ENCODE results near the gene CHST8. TPM values are rescaled to one million over a fixed set of nuclear protein-coding genes. Genes with fewer than 3 reads are reported as not detected.

The CHST8 gene
- total RNA-seq, 1 donor from 2014 or later, result not detected

DNA sequence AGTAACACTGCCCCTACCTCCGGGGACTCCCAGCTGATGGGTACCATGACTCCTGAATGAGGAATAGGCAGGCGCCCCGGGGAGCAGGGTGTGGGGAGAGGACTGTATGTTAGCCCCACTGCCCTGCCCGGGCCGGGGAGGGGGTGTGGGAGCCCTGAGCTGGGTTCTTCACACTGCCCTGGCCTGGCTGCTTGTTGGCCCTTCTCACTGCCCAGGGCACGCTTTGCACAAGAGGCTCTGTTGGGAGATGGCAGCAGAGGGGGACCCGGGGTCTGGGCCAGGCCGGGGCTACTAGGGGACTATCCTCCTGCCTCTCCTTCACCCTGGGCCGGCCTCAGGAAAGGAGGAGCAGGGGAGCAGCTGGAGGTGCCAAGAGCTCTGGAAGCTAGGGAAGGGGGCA is 155.6 kb downstream of the CHST8 start:
- Histone ChIP-seq H3K4me1 (ENCODE audit: control insufficient read depth in 3 of 3, insufficient read depth in 3 of 3, low read length in 3 of 3) (peaks cover 7 to 13% (median 8%) of the 10 kb centered on the region in 3 donors), H3K36me3 (ENCODE audit: control insufficient read depth in 3 of 3, insufficient read depth in 3 of 3, low read length in 3 of 3) (no peaks in the 10 kb centered on the region), H3K4me3 (ENCODE audit: low read length in 3 of 3) (no peak overlapping the region), H3K27me3 (ENCODE audit: control insufficient read depth in 3 of 3, insufficient read depth in 3 of 3, low read length in 3 of 3) (peaks cover 57 to 73% (median 68%) of the 10 kb centered on the region in 3 donors), H3K27ac (ENCODE audit: low read depth, low read length) (no peak overlapping the region), H3K9ac (ENCODE audit: low read depth in 1 of 3, low read length in 3 of 3) (no peak overlapping the region), H3K9me3 (ENCODE audit: control insufficient read depth in 3 of 3, low read length in 3 of 3) (no peaks in the 10 kb centered on the region)

- Histone ChIP-seq H3K9me3 (ENCODE audit: control insufficient read depth in 3 of 3, low read length in 3 of 3) (no peaks in the 10 kb centered on the region), H3K9ac (ENCODE audit: low read depth in 1 of 3, low read length in 3 of 3) (no peak overlapping the region), H3K27ac (ENCODE audit: low read depth, low read length) (no peak overlapping the region), H3K27me3 (ENCODE audit: control insufficient read depth in 3 of 3, insufficient read depth in 3 of 3, low read length in 3 of 3) (peaks cover 58 to 74% (median 68%) of the 10 kb centered on the region in 3 donors), H3K4me3 (ENCODE audit: low read length in 3 of 3) (no peak overlapping the region), H3K4me1 (ENCODE audit: control insufficient read depth in 3 of 3, insufficient read depth in 3 of 3, low read length in 3 of 3) (peaks cover 7 to 13% (median 8%) of the 10 kb centered on the region in 3 donors), H3K36me3 (ENCODE audit: control insufficient read depth in 3 of 3, insufficient read depth in 3 of 3, low read length in 3 of 3) (no peaks in the 10 kb centered on the region)
Measured at GRCh38 chr19:33777753-33778088, 156.0 kb downstream of the CHST8 start.

DNA sequence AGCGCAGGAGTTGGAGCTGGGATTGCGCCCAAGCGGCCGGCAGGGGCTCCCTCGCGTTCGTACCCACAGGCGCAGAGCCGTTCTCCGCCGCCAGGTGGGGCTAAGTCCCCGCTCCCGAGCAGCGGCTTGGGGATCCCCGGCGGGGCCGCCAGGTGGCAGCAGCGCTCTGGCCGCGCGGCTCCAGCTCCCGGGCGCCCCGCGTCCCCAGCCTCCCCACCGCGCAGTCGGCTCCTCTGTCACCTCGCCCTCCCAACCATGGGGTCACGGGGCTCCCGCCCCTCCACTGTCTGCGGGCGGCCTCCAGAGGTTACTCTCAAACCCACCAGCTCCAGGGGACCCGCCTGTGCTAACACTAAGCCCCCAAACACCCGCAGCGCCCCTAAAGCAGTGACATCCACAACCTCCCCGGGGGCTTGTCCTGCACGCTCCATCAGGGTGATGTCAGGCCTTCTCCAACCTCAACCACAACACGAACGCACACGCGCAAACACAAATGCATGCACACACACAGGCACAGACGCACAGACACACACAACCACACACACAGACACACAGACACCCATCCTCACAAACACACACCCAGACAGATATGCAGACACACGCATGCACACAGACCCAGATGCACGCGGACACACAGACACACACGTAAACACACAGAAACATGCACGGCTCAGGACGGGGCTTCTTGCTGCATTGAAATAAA is 156.5 kb downstream of the CHST8 start:
- Histone ChIP-seq H3K4me3 (ENCODE audit: low read length in 3 of 3) (peak overlapping the region in 1 of 3 donors; percentile 13), H3K27ac (ENCODE audit: low read depth, low read length) (no peak overlapping the region), H3K27me3 (ENCODE audit: control insufficient read depth in 3 of 3, insufficient read depth in 3 of 3, low read length in 3 of 3) (peaks cover 58 to 78% (median 66%) of the 10 kb centered on the region in 3 donors), H3K36me3 (ENCODE audit: control insufficient read depth in 3 of 3, insufficient read depth in 3 of 3, low read length in 3 of 3) (no peaks in the 10 kb centered on the region), H3K4me1 (ENCODE audit: control insufficient read depth in 3 of 3, insufficient read depth in 3 of 3, low read length in 3 of 3) (peaks cover 7 to 13% (median 8%) of the 10 kb centered on the region in 3 donors), H3K9me3 (ENCODE audit: control insufficient read depth in 3 of 3, low read length in 3 of 3) (no peaks in the 10 kb centered on the region), H3K9ac (ENCODE audit: low read depth in 1 of 3, low read length in 3 of 3) (no peak overlapping the region)

- H3K36me3 ChIP-seq (ENCODE audit: control insufficient read depth in 3 of 3, insufficient read depth in 3 of 3, low read length in 3 of 3), result no peaks in the 10 kb centered on the region
- H3K4me3 ChIP-seq (ENCODE audit: low read length in 3 of 3), result no peak overlapping the region
- no peak overlapping the region for H3K9ac ChIP-seq (ENCODE audit: low read depth in 1 of 3, low read length in 3 of 3)
- H3K27me3 ChIP-seq (ENCODE audit: control insufficient read depth in 3 of 3, insufficient read depth in 3 of 3, low read length in 3 of 3), result peaks cover 56 to 76% (median 60%) of the 10 kb centered on the region in 3 donors
- H3K9me3 ChIP-seq (ENCODE audit: control insufficient read depth in 3 of 3, low read length in 3 of 3), result no peaks in the 10 kb centered on the region
- peaks cover 7 to 13% (median 8%) of the 10 kb centered on the region in 3 donors for H3K4me1 ChIP-seq (ENCODE audit: control insufficient read depth in 3 of 3, insufficient read depth in 3 of 3, low read length in 3 of 3)
- H3K27ac ChIP-seq (ENCODE audit: low read depth, low read length), result no peak overlapping the region
Measured at GRCh38 chr19:33779849-33780248, 158.1 kb downstream of the CHST8 start.

GRCh38 chr19:33780251-33780650 is 158.5 kb downstream of the CHST8 start:
- Histone ChIP-seq H3K4me1 (ENCODE audit: control insufficient read depth in 3 of 3, insufficient read depth in 3 of 3, low read length in 3 of 3) (peaks cover 7 to 13% (median 8%) of the 10 kb centered on the region in 3 donors), H3K27me3 (ENCODE audit: control insufficient read depth in 3 of 3, insufficient read depth in 3 of 3, low read length in 3 of 3) (peaks cover 55 to 75% (median 59%) of the 10 kb centered on the region in 3 donors), H3K27ac (ENCODE audit: low read depth, low read length) (no peak overlapping the region), H3K36me3 (ENCODE audit: control insufficient read depth in 3 of 3, insufficient read depth in 3 of 3, low read length in 3 of 3) (no peaks in the 10 kb centered on the region), H3K4me3 (ENCODE audit: low read length in 3 of 3) (no peak overlapping the region), H3K9me3 (ENCODE audit: control insufficient read depth in 3 of 3, low read length in 3 of 3) (no peaks in the 10 kb centered on the region), H3K9ac (ENCODE audit: low read depth in 1 of 3, low read length in 3 of 3) (no peak overlapping the region)

DNA sequence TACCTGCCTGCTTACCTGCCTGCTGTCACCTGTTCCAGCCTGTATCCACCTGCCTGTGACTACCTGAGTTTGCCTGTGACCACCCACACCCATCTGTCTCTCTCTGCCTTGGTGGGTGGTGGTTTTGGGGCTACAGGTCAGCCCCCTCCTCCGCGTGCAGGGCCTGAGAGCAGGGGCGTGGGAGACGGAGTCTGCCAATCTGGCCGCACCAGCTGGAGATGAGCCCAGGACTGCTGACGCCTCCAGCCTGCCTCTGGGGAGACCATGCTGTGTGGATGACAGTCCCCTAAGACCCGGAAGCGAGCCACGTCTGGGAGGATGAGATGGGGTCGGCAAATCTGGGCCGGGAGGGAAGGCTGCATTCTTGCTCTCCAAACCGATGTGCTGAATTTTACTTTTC is 159.0 kb downstream of the CHST8 start:
- Histone ChIP-seq H3K4me3 (ENCODE audit: low read length in 3 of 3) (no peak overlapping the region), H3K27me3 (ENCODE audit: control insufficient read depth in 3 of 3, insufficient read depth in 3 of 3, low read length in 3 of 3) (peaks cover 57 to 77% (median 61%) of the 10 kb centered on the region in 3 donors), H3K9me3 (ENCODE audit: control insufficient read depth in 3 of 3, low read length in 3 of 3) (no peaks in the 10 kb centered on the region), H3K36me3 (ENCODE audit: control insufficient read depth in 3 of 3, insufficient read depth in 3 of 3, low read length in 3 of 3) (no peaks in the 10 kb centered on the region), H3K27ac (ENCODE audit: low read depth, low read length) (no peak overlapping the region), H3K4me1 (ENCODE audit: control insufficient read depth in 3 of 3, insufficient read depth in 3 of 3, low read length in 3 of 3) (peaks cover 7 to 13% (median 8%) of the 10 kb centered on the region in 3 donors), H3K9ac (ENCODE audit: low read depth in 1 of 3, low read length in 3 of 3) (no peak overlapping the region)

DNA sequence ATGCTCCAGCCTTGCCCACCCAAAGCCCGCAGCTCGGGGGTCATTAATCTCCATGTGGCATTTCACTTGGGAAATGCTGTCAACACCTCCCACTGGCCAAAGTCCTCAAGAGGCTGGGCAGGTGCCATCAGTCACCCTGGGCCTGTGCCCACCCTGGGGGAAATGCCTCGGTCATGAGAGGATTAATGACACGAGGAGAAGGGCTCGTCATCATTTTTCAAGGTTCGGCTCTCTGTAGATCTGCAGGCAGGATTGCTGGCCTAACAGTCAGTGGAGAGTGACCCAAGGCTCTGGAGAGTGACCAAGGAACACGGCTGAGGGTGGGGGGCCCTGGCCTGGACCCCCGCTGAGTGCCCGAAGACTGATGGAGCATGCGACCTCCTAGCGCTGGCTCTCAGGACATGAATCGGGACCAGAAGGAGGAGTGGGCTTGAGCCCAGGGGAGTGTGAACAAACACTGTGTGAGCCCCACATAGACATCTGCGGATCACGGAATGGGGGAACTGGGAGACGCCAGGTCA is 159.7 kb downstream of the CHST8 start:
- Histone ChIP-seq H3K27me3 (ENCODE audit: control insufficient read depth in 3 of 3, insufficient read depth in 3 of 3, low read length in 3 of 3) (peaks cover 57 to 71% (median 62%) of the 10 kb centered on the region in 3 donors), H3K9ac (ENCODE audit: low read depth in 1 of 3, low read length in 3 of 3) (no peak overlapping the region), H3K4me1 (ENCODE audit: control insufficient read depth in 3 of 3, insufficient read depth in 3 of 3, low read length in 3 of 3) (peaks cover 7 to 13% (median 8%) of the 10 kb centered on the region in 3 donors), H3K9me3 (ENCODE audit: control insufficient read depth in 3 of 3, low read length in 3 of 3) (no peaks in the 10 kb centered on the region), H3K36me3 (ENCODE audit: control insufficient read depth in 3 of 3, insufficient read depth in 3 of 3, low read length in 3 of 3) (no peaks in the 10 kb centered on the region), H3K27ac (ENCODE audit: low read depth, low read length) (no peak overlapping the region), H3K4me3 (ENCODE audit: low read length in 3 of 3) (no peak overlapping the region)

DNA sequence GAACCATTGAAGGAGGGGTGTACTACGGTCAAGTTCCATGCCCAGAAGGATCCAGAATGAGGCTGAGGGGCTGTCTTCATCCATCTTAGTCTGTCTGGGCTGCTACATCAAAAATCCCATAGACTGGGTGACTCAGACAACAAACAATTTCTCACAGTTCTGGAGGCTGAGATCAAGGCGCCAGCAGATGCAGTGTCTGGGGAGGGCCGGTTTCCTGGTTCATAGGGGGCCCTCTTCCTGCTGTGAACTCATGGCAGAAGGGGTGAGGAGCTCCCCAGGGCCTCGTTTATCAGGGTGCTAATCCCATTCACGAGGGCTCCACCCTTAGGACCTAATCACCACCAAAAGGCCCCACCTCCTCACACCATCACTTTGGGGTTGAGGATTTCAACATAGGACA is 160.2 kb downstream of the CHST8 start:
- peaks cover 55 to 71% (median 58%) of the 10 kb centered on the region in 3 donors for H3K27me3 ChIP-seq (ENCODE audit: control insufficient read depth in 3 of 3, insufficient read depth in 3 of 3, low read length in 3 of 3)
- H3K27ac ChIP-seq (ENCODE audit: low read depth, low read length), result no peak overlapping the region
- H3K4me1 ChIP-seq (ENCODE audit: control insufficient read depth in 3 of 3, insufficient read depth in 3 of 3, low read length in 3 of 3), result peaks cover 7 to 13% (median 8%) of the 10 kb centered on the region in 3 donors
- H3K9ac ChIP-seq (ENCODE audit: low read depth in 1 of 3, low read length in 3 of 3), result no peak overlapping the region
- no peaks in the 10 kb centered on the region for H3K36me3 ChIP-seq (ENCODE audit: control insufficient read depth in 3 of 3, insufficient read depth in 3 of 3, low read length in 3 of 3)
- H3K9me3 ChIP-seq (ENCODE audit: control insufficient read depth in 3 of 3, low read length in 3 of 3), result no peaks in the 10 kb centered on the region
- H3K4me3 ChIP-seq (ENCODE audit: low read length in 3 of 3), result no peak overlapping the region

GRCh38 chr19:33784432-33784831 is 162.7 kb downstream of the CHST8 start:
- Histone ChIP-seq H3K4me1 (ENCODE audit: control insufficient read depth in 3 of 3, insufficient read depth in 3 of 3, low read length in 3 of 3) (peaks cover 0 to 5% (median 4%) of the 10 kb centered on the region in 3 donors), H3K9me3 (ENCODE audit: control insufficient read depth in 3 of 3, low read length in 3 of 3) (no peaks in the 10 kb centered on the region), H3K27me3 (ENCODE audit: control insufficient read depth in 3 of 3, insufficient read depth in 3 of 3, low read length in 3 of 3) (peaks cover 36 to 60% (median 39%) of the 10 kb centered on the region in 3 donors), H3K36me3 (ENCODE audit: control insufficient read depth in 3 of 3, insufficient read depth in 3 of 3, low read length in 3 of 3) (no peaks in the 10 kb centered on the region), H3K4me3 (ENCODE audit: low read length in 3 of 3) (no peak overlapping the region), H3K9ac (ENCODE audit: low read depth in 1 of 3, low read length in 3 of 3) (no peak overlapping the region), H3K27ac (ENCODE audit: low read depth, low read length) (no peak overlapping the region)

GRCh38 chr19:33785795-33786194 is 164.0 kb downstream of the CHST8 start:
- no peak overlapping the region for H3K9ac ChIP-seq (ENCODE audit: low read depth in 1 of 3, low read length in 3 of 3)
- peaks cover 0 to under 1% (median under 1%) of the 10 kb centered on the region in 3 donors for H3K4me1 ChIP-seq (ENCODE audit: control insufficient read depth in 3 of 3, insufficient read depth in 3 of 3, low read length in 3 of 3)
- no peak overlapping the region for H3K4me3 ChIP-seq (ENCODE audit: low read length in 3 of 3)
- H3K27me3 ChIP-seq (ENCODE audit: control insufficient read depth in 3 of 3, insufficient read depth in 3 of 3, low read length in 3 of 3), result peaks cover 25 to 46% (median 26%) of the 10 kb centered on the region in 3 donors
- H3K27ac ChIP-seq (ENCODE audit: low read depth, low read length), result no peak overlapping the region
- no peaks in the 10 kb centered on the region for H3K9me3 ChIP-seq (ENCODE audit: control insufficient read depth in 3 of 3, low read length in 3 of 3)
- no peaks in the 10 kb centered on the region for H3K36me3 ChIP-seq (ENCODE audit: control insufficient read depth in 3 of 3, insufficient read depth in 3 of 3, low read length in 3 of 3)

All from skeletal muscle tissue (tissue), 4 donors.